Immature natural killer cell (primary cell): ENCODE results near the gene TRIM56. TPM values are rescaled to one million over a fixed set of nuclear protein-coding genes. Genes with fewer than 3 reads are reported as not detected.
A peak's percentile ranks its signal among the peaks of the same experiment; 100 is the strongest.
"Not testable (repeated sequence)": the region's sequence is repeated elsewhere in the genome, so short reads cannot be mapped to it uniquely, and the experiment has no call there.

Experiments
- DNase-seq, 3 donors: peaks; one replicate each; pipeline ENCODE4 v3.0.0; 2022; ENCODE audit warnings: mixed read lengths in 1 of 3
- H3K27ac Mint-ChIP-seq, 6 donors: one replicate each; pipeline ENCODE4 v1.8.0; 2020; ENCODE audit warnings: mixed read lengths in 6 of 6, mild to moderate bottlenecking in 5 of 6, inconsistent platforms in 4 of 6, moderate library complexity in 3 of 6
- H3K27me3 Mint-ChIP-seq, 3 donors: one replicate each; pipeline ENCODE4 v1.8.0; 2020 to 2021; ENCODE audit warnings: low read depth in 3 of 3, mild to moderate bottlenecking in 3 of 3, mixed read lengths in 3 of 3, moderate library complexity in 3 of 3, inconsistent platforms in 1 of 3
- H3K36me3 Mint-ChIP-seq, 3 donors: one replicate each; pipeline ENCODE4 v1.8.0; 2020; ENCODE audit warnings: mixed read lengths in 3 of 3, inconsistent platforms in 2 of 3, mild to moderate bottlenecking in 2 of 3
- H3K4me1 Mint-ChIP-seq, 2 donors: one replicate each; pipeline ENCODE4 v1.8.0; 2020; ENCODE audit warnings: inconsistent platforms in 2 of 2, mild to moderate bottlenecking in 2 of 2, mixed read lengths in 2 of 2, moderate library complexity in 1 of 2
- H3K4me3 Mint-ChIP-seq, 5 donors: one replicate each; pipeline ENCODE4 v1.8.0; 2020; ENCODE audit warnings: mild to moderate bottlenecking in 5 of 5, mixed read lengths in 5 of 5, inconsistent platforms in 3 of 5, moderate library complexity in 3 of 5
- H3K9me3 Mint-ChIP-seq, 6 donors: one replicate each; pipeline ENCODE4 v1.8.0; 2020; ENCODE audit warnings: mild to moderate bottlenecking in 6 of 6, mixed read lengths in 6 of 6, inconsistent platforms in 4 of 6, moderate library complexity in 3 of 6
- polyA plus RNA-seq, 3 donors: library from polyadenylated mRNA; unstranded; fragments of 300-500 nt; fragmentation: Illumina TruSeq; gene quantifications; one replicate each; pipeline ENCODE4 v1.2.3, GENCODE V29; 2021

TRIM56 gene
- polyA plus RNA-seq, 3 donors from 2014 or later = 1.5 to 20.6 (median 2.7) TPM

GRCh38 chr7:101123703-101124068 lies 38.4 kb downstream of the TRIM56 start:
- peaks cover 37 to 44% of the 10 kb centered on the region in 2 donors for H3K4me1 Mint-ChIP-seq
- no peaks in the 10 kb centered on the region for H3K36me3 Mint-ChIP-seq
- H3K9me3 Mint-ChIP-seq = no peaks in the 10 kb centered on the region
- H3K27ac Mint-ChIP-seq = peak overlapping the region in 1 of 6 donors; percentile 31
- peaks cover 10 to 31% (median 19%) of the 10 kb centered on the region in 3 donors for H3K27me3 Mint-ChIP-seq
- no peak for DNase-seq
- no peak overlapping the region for H3K4me3 Mint-ChIP-seq

GRCh38 chr7:101124376-101125056 lies 39.2 kb downstream of the TRIM56 start:
- peaks cover 11 to 33% (median 19%) of the 10 kb centered on the region in 3 donors for H3K27me3 Mint-ChIP-seq
- H3K27ac Mint-ChIP-seq = peak overlapping the region in 5 of 6 donors; percentile 3 to 87 (median 64)
- no peaks in the 10 kb centered on the region for H3K36me3 Mint-ChIP-seq
- DNase-seq = peak in 1 of 3 donors; percentile 31
- peaks cover 37 to 46% of the 10 kb centered on the region in 2 donors for H3K4me1 Mint-ChIP-seq
- no peaks in the 10 kb centered on the region for H3K9me3 Mint-ChIP-seq
- H3K4me3 Mint-ChIP-seq = peak overlapping the region in 4 of 5 donors; percentile 29 to 50 (median 37)

GRCh38 chr7:101125989-101126650 lies 40.8 kb downstream of the TRIM56 start:
- peak overlapping the region; percentile 75 to 87 (median 82) for H3K4me3 Mint-ChIP-seq
- H3K9me3 Mint-ChIP-seq = no peaks in the 10 kb centered on the region
- peaks cover 0 to 3% (median 0%) of the 10 kb centered on the region in 3 donors for H3K36me3 Mint-ChIP-seq
- peaks cover 37 to 46% of the 10 kb centered on the region in 2 donors for H3K4me1 Mint-ChIP-seq
- H3K27ac Mint-ChIP-seq = peak overlapping the region; percentile 53 to 93 (median 79)
- H3K27me3 Mint-ChIP-seq = peaks cover 11 to 33% (median 19%) of the 10 kb centered on the region in 3 donors
- DNase-seq = peak; percentile 57 to 73 (median 70)

GRCh38 chr7:101126651-101127459 lies 41.6 kb downstream of the TRIM56 start, which contains the start of gene SERPINE1:
Gene SERPINE1, plus strand, starts transcription at chr7:101127104. Its CDS starts 1,290 bp downstream, at chr7:101128394.
- Mint-ChIP-seq H3K4me3 (peak within 1 kb of the TSS; percentile 75 to 87 (median 82)), H3K36me3 (peaks cover 0 to 3% (median 0%) of the 10 kb centered on the region in 3 donors), H3K9me3 (no peaks in the 10 kb centered on the region), H3K27ac (peak within 1 kb of the TSS; percentile 53 to 93 (median 79)), H3K4me1 (peaks cover 37 to 46% of the 10 kb centered on the region in 2 donors), H3K27me3 (peaks cover 11 to 33% (median 19%) of the 10 kb centered on the region in 3 donors)
- peak; percentile 61 to 66 (median 61) for DNase-seq

GRCh38 chr7:101127460-101128039 lies 42.3 kb downstream of the TRIM56 start:
- peaks cover 11 to 29% (median 15%) of the 10 kb centered on the region in 3 donors for H3K27me3 Mint-ChIP-seq

GRCh38 chr7:101128040-101128834 lies 43.0 kb downstream of the TRIM56 start:
- Mint-ChIP-seq H3K9me3 (no peaks in the 10 kb centered on the region), H3K27me3 (peaks cover 11 to 25% (median 14%) of the 10 kb centered on the region in 3 donors), H3K4me1 (peaks cover 37 to 46% of the 10 kb centered on the region in 2 donors), H3K27ac (peak overlapping the region in 2 of 6 donors; percentile 20 to 56), H3K4me3 (peak overlapping the region in 3 of 5 donors; percentile 7 to 42 (median 41)), H3K36me3 (peaks cover 0 to 3% (median 0%) of the 10 kb centered on the region in 3 donors)
- peak; percentile 28 to 47 (median 38) for DNase-seq

More at GRCh38 chr7:101127460-101128039, 42.3 kb downstream of the TRIM56 start:
- Mint-ChIP-seq H3K4me1 (peaks cover 37 to 46% of the 10 kb centered on the region in 2 donors), H3K4me3 (peak overlapping the region; percentile 75 to 87 (median 82)), H3K9me3 (no peaks in the 10 kb centered on the region), H3K36me3 (peaks cover 0 to 3% (median 0%) of the 10 kb centered on the region in 3 donors), H3K27ac (peak overlapping the region in 5 of 6 donors; percentile 53 to 93 (median 80))
- no peak for DNase-seq

GRCh38 chr7:101129603-101130117 lies 44.4 kb downstream of the TRIM56 start:
- H3K27me3 Mint-ChIP-seq = peaks cover 13 to 19% (median 14%) of the 10 kb centered on the region in 3 donors

GRCh38 chr7:101132626-101133600 lies 47.6 kb downstream of the TRIM56 start:
- DNase-seq, H3K27me3 Mint-ChIP-seq, H3K36me3 Mint-ChIP-seq, H3K4me3 Mint-ChIP-seq, H3K9me3 Mint-ChIP-seq: not testable (repeated sequence)
- peaks cover 10 to 22% of the 10 kb centered on the region in 2 donors for H3K4me1 Mint-ChIP-seq
- H3K27ac Mint-ChIP-seq = peak overlapping the region in 2 of 6 donors; percentile 28 to 54

More at GRCh38 chr7:101129603-101130117, 44.4 kb downstream of the TRIM56 start:
- H3K4me3 Mint-ChIP-seq = no peak overlapping the region
- H3K36me3 Mint-ChIP-seq = peaks cover 0 to 3% (median 0%) of the 10 kb centered on the region in 3 donors
- no peak for DNase-seq
- H3K9me3 Mint-ChIP-seq = no peaks in the 10 kb centered on the region
- H3K4me1 Mint-ChIP-seq = peaks cover 34 to 42% of the 10 kb centered on the region in 2 donors
- H3K27ac Mint-ChIP-seq = peak overlapping the region in 1 of 6 donors; percentile 34

- Mint-ChIP-seq H3K36me3 (peaks cover 0 to 3% (median 0%) of the 10 kb centered on the region in 3 donors), H3K27me3 (peaks cover 4 to 10% (median 7%) of the 10 kb centered on the region in 3 donors), H3K9me3 (no peaks in the 10 kb centered on the region), H3K4me1 (peaks cover 13 to 22% of the 10 kb centered on the region in 2 donors), H3K4me3 (no peak overlapping the region), H3K27ac (peak overlapping the region in 1 of 6 donors; percentile 6)
- DNase-seq = no peak
These were observed 48.5 kb downstream of the TRIM56 start for GRCh38 chr7:101133621-101134398.

GRCh38 chr7:101134399-101134980 lies 49.2 kb downstream of the TRIM56 start:
- Mint-ChIP-seq H3K27me3 (peaks cover 4 to 9% (median 5%) of the 10 kb centered on the region in 3 donors), H3K27ac (peak overlapping the region in 1 of 6 donors; percentile 21)

More at GRCh38 chr7:101134399-101134980, 49.2 kb downstream of the TRIM56 start:
- peaks cover 14 to 24% of the 10 kb centered on the region in 2 donors for H3K4me1 Mint-ChIP-seq
- no peaks in the 10 kb centered on the region for H3K9me3 Mint-ChIP-seq
- H3K4me3 Mint-ChIP-seq = no peak overlapping the region
- no peak for DNase-seq
- H3K36me3 Mint-ChIP-seq = peaks cover 0 to 3% (median 0%) of the 10 kb centered on the region in 3 donors
